ENCODE measurements around the gene TNFSF10. TPM values are rescaled to one million over a fixed set of nuclear protein-coding genes. Genes with fewer than 3 reads are reported as not detected.
A peak's percentile ranks its signal among the peaks of the same experiment; 100 is the strongest.

The TNFSF10 gene
- total RNA-seq, 1 experiment from 2014 or later, result 2.2 TPM

GRCh38 chr3:172461530-172462138, 61.6 kb downstream of the TNFSF10 start:
- H3K4me1 ChIP-seq (ENCODE audit: control insufficient read depth, insufficient read depth, low read length), result no peaks in the 10 kb centered on the region
- peaks cover 4% of the 10 kb centered on the region; the same call in 1 of the 2 replicates for H3K27me3 ChIP-seq (ENCODE audit: control insufficient read depth, insufficient read depth, low read length)
- no TSS peak for BruUV-seq (replicated peaks)
- ChIA-PET CTCF (interaction anchor here (0.5 to 1.0 kb wide), 11 partner anchors 13 to 493 kb away, joined by 3 to 6 read pairs (median 3); no protein-coding TSS in a partner anchor), POLR2A (no interaction called here)
- intact Hi-C loops (cut with micrococcal nuclease; ENCODE audit: unreplicated experiment), result no loop called here
- peak; percentile 48 for DNase-seq (ENCODE audit: low read depth, low spot score)
- TF ChIP-seq CTCF (IDR thresholded peaks at IDR 0.05) (peak; percentile 90; the same call in 1 of the 2 replicates), POLR2AphosphoS5 (IDR thresholded peaks at IDR 0.05; ENCODE audit: low read depth, low read length) (no peak), SIN3A (IDR thresholded peaks at IDR 0.05; ENCODE audit: borderline replicate concordance, insufficient read depth, low read depth, low read length) (no peak), REST (IDR thresholded peaks at IDR 0.05; ENCODE audit: insufficient read depth in 1 of 2, low read depth in 2 of 2, low read length in 1 of 2) (no peak)
- in situ Hi-C loops (cut with HindIII; ENCODE audit: low pct_unique_long_range_greater_than_20kb, low sequenced_read_pairs), result no loop called here
- ATAC-seq, result peak; percentile 79
- H3K9me3 ChIP-seq (ENCODE audit: control insufficient read depth, insufficient read depth, low read depth, low read length), result no peaks in the 10 kb centered on the region
- no peak overlapping the region for H3K4me3 ChIP-seq (ENCODE audit: low read depth in 2 of 2, low read length in 2 of 2)
- H3K27ac ChIP-seq (ENCODE audit: low read length), result no peak overlapping the region
- no peaks in the 10 kb centered on the region for H3K36me3 ChIP-seq (ENCODE audit: control insufficient read depth, insufficient read depth, low read length)

- no peak for ATAC-seq
- Histone ChIP-seq H3K36me3 (ENCODE audit: control insufficient read depth, insufficient read depth, low read length) (no peaks in the 10 kb centered on the region), H3K4me1 (ENCODE audit: control insufficient read depth, insufficient read depth, low read length) (no peaks in the 10 kb centered on the region), H3K9me3 (ENCODE audit: control insufficient read depth, insufficient read depth, low read depth, low read length) (no peaks in the 10 kb centered on the region), H3K27me3 (ENCODE audit: control insufficient read depth, insufficient read depth, low read length) (peaks cover 6% of the 10 kb centered on the region), H3K27ac (ENCODE audit: low read length) (no peak overlapping the region), H3K4me3 (ENCODE audit: low read depth in 2 of 2, low read length in 2 of 2) (no peak overlapping the region)
- BruUV-seq (replicated peaks), result no TSS peak
- DNase-seq (ENCODE audit: low read depth, low spot score), result no peak
- TF ChIP-seq SIN3A (IDR thresholded peaks at IDR 0.05; ENCODE audit: borderline replicate concordance, insufficient read depth, low read depth, low read length), result no peak
- no peak for TF ChIP-seq REST (IDR thresholded peaks at IDR 0.05; ENCODE audit: insufficient read depth in 1 of 2, low read depth in 2 of 2, low read length in 1 of 2)
- TF ChIP-seq TCF7L2 (IDR thresholded peaks at IDR 0.05; ENCODE audit: low read depth, low read length), result no peak
- no peak for TF ChIP-seq CTCF (IDR thresholded peaks at IDR 0.05)
- no peak for TF ChIP-seq POLR2AphosphoS5 (IDR thresholded peaks at IDR 0.05; ENCODE audit: low read depth, low read length)
- in situ Hi-C loops (cut with HindIII; ENCODE audit: low pct_unique_long_range_greater_than_20kb, low sequenced_read_pairs) (no loop called here), intact Hi-C loops (cut with micrococcal nuclease; ENCODE audit: unreplicated experiment) (no loop called here)
- ChIA-PET CTCF (no interaction called here), POLR2A (no interaction called here)
Measured at GRCh38 chr3:172456404-172456803, 66.8 kb downstream of the TNFSF10 start.

Data from Panc1 (cell line).